Neuronal stem cell (in vitro differentiated cells): ENCODE measurements around the gene USP24.
"Not testable (repeated sequence)": the region's sequence is repeated elsewhere in the genome, so short reads cannot be mapped to it uniquely, and the experiment has no call there.

ENCODE experiments used
- DNase-seq: peaks from one replicate; pipeline ENCODE4 v3.0.0-alpha.2; 2013; ENCODE audit warnings: low spot score
- H2AFZ ChIP-seq: one replicate; pipeline ENCODE4 v1.6.1; 2013; ENCODE audit warnings: mild to moderate bottlenecking, low read length, inconsistent platforms
- H2AK5ac ChIP-seq: 2 replicates; pipeline ENCODE4 v1.6.1; 2013; ENCODE audit warnings: low read depth, mild to moderate bottlenecking, inconsistent platforms, low read length, moderate library complexity, mixed read lengths
- H2BK120ac ChIP-seq: 2 replicates; pipeline ENCODE4 v1.6.1; 2013; ENCODE audit warnings: low read depth, mild to moderate bottlenecking, inconsistent platforms, low read length, moderate library complexity, mixed read lengths
- H2BK12ac ChIP-seq: one replicate; pipeline ENCODE4 v1.6.1; 2013; ENCODE audit warnings: low read length, inconsistent platforms
- H2BK15ac ChIP-seq: 2 replicates; pipeline ENCODE4 v1.6.1; 2013; ENCODE audit warnings: mild to moderate bottlenecking, low read length, inconsistent platforms, mixed read lengths
- H2BK5ac ChIP-seq: one replicate; pipeline ENCODE4 v1.6.1; 2013; ENCODE audit warnings: inconsistent platforms, mild to moderate bottlenecking, low read length, moderate library complexity
- H3K14ac ChIP-seq: one replicate; pipeline ENCODE4 v1.6.1; 2013; ENCODE audit warnings: low read length, inconsistent platforms
- H3K18ac ChIP-seq: 2 replicates; pipeline ENCODE4 v1.6.1; 2013; ENCODE audit warnings: low read length, inconsistent platforms
- H3K23ac ChIP-seq: 2 replicates; pipeline ENCODE4 v1.6.1; 2013; ENCODE audit warnings: low read depth, mild to moderate bottlenecking, mixed read lengths, low read length, inconsistent platforms; ENCODE audit not compliant: poor library complexity
- H3K27ac ChIP-seq: replicated peaks from 3 replicates; pipeline ENCODE4 v1.5.1; 2013; ENCODE audit warnings: low read length, inconsistent platforms
- H3K27me3 ChIP-seq, 3 experiments: 2 replicates each; pipeline ENCODE4 v1.6.1; 2013; ENCODE audit warnings: low read length in 3 of 3, mild to moderate bottlenecking in 2 of 3, inconsistent platforms in 1 of 3, low read depth in 1 of 3, mixed read lengths in 1 of 3, moderate library complexity in 1 of 3; ENCODE audit not compliant: control insufficient read depth in 3 of 3, insufficient read depth in 3 of 3
- H3K36me3 ChIP-seq, 2 donors: replicated peaks in 1 of 2; 2 replicates each; pipeline ENCODE4 v1.6.1; 2013; ENCODE audit warnings: low read length in 2 of 2; ENCODE audit not compliant: control insufficient read depth in 2 of 2, insufficient read depth in 2 of 2
- H3K4ac ChIP-seq: 2 replicates; pipeline ENCODE4 v1.6.1; 2013; ENCODE audit warnings: inconsistent platforms, mild to moderate bottlenecking, low read length, moderate library complexity
- H3K4me1 ChIP-seq, 2 donors: 1 replicate in 1 of 2; 2 replicates in 1 of 2; pipeline ENCODE4 v1.6.1; 2013; ENCODE audit warnings: low read length in 2 of 2, low read depth in 1 of 2; ENCODE audit not compliant: control insufficient read depth in 2 of 2, insufficient read depth in 1 of 2
- H3K4me2 ChIP-seq: one replicate; pipeline ENCODE4 v1.6.1; 2013; ENCODE audit warnings: mild to moderate bottlenecking, low read length, inconsistent platforms; ENCODE audit not compliant: insufficient read depth, poor library complexity, severe bottlenecking
- H3K4me3 ChIP-seq, 2 donors: 2 replicates each; pipeline ENCODE4 v1.5.1; 2013; ENCODE audit warnings: low read length in 2 of 2, mild to moderate bottlenecking in 2 of 2, inconsistent platforms in 1 of 2, moderate library complexity in 1 of 2
- H3K79me1 ChIP-seq: one replicate; pipeline ENCODE4 v1.6.1; 2013; ENCODE audit warnings: low read depth, mild to moderate bottlenecking, inconsistent platforms, low read length, moderate library complexity
- H3K9ac ChIP-seq: one replicate; pipeline ENCODE4 v1.6.1; 2013; ENCODE audit warnings: mild to moderate bottlenecking, low read depth, low read length, inconsistent platforms; ENCODE audit not compliant: poor library complexity
- H3K9me3 ChIP-seq, 2 donors: replicated peaks in 1 of 2; 2 replicates each; pipeline versions ENCODE3 to v1.6.1; 2013; ENCODE audit warnings: low read length in 2 of 2, mild to moderate bottlenecking in 2 of 2, inconsistent platforms in 1 of 2, low read depth in 1 of 2, mixed read lengths in 1 of 2, moderate library complexity in 1 of 2; ENCODE audit not compliant: control insufficient read depth in 2 of 2, insufficient read depth in 1 of 2
- H4K8ac ChIP-seq: one replicate; pipeline ENCODE4 v1.6.1; 2013; ENCODE audit warnings: low read depth, mild to moderate bottlenecking, inconsistent platforms, low read length, moderate library complexity
- H4K91ac ChIP-seq: one replicate; pipeline ENCODE4 v1.6.1; 2013; ENCODE audit warnings: low read length, low read depth, mild to moderate bottlenecking, inconsistent platforms; ENCODE audit not compliant: poor library complexity
- WGBS, 2 donors: extraction: QIAGEN DNeasy Blood & Tissue Kit; methylation state at CpG; one replicate each; pipeline ENCODE4 v1.1.7; 2013; ENCODE audit warnings: missing lambda C conversion rate in 2 of 2, mixed read lengths in 1 of 2; ENCODE audit not compliant: insufficient read length in 2 of 2, insufficient replicate concordance in 1 of 2; ENCODE audit errors: extremely low coverage in 2 of 2; 5-methylcytosine and 5-hydroxymethylcytosine counted together

The USP24 gene

DNA sequence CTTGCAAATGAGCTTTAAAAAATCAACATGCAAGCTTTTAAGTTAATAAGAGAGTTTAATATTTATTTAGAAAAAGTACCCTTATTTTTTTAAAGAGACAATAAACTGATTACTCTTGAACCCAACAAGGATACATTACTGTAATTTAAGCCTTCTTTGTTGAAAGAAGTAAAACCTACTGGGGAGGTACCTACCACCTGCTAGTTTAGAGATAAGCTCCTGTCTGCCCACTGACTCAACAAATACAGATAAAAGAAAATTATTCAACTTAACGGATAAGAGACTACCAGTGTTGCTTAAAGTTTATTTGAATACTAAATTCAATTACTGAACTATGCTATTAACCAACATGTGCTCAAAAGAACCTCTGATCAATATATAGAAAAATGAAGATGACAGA, 23.1 kb downstream of the USP24 start:
- no peak overlapping the region for H2BK12ac ChIP-seq
- H2AK5ac ChIP-seq, result no peak overlapping the region
- H3K14ac ChIP-seq, result no peak overlapping the region
- no peak overlapping the region for H2BK120ac ChIP-seq
- no peak overlapping the region for H2BK5ac ChIP-seq
- no peak overlapping the region for H2AFZ ChIP-seq
- peaks cover 0 to 17% of the 10 kb centered on the region in 2 donors for H3K36me3 ChIP-seq
- no peak overlapping the region for H3K4me2 ChIP-seq
- no peak overlapping the region for H3K4me3 ChIP-seq
- WGBS, 2 donors, result no CpG with 5 or more reads among the region's 1 CpG
- no peak overlapping the region for H4K91ac ChIP-seq
- H3K9ac ChIP-seq, result no peak overlapping the region
- no peak overlapping the region for H3K27ac ChIP-seq
- H3K27me3 ChIP-seq, result no peaks in the 10 kb centered on the region
- H3K4me1 ChIP-seq, result no peaks in the 10 kb centered on the region
- DNase-seq, result no peak
- H4K8ac ChIP-seq, result no peak overlapping the region
- H3K23ac ChIP-seq, result no peak overlapping the region
- H3K9me3 ChIP-seq, result no peaks in the 10 kb centered on the region
- H2BK15ac ChIP-seq, result no peak overlapping the region
- no peaks in the 10 kb centered on the region for H3K79me1 ChIP-seq
- no peak overlapping the region for H3K4ac ChIP-seq
- no peak overlapping the region for H3K18ac ChIP-seq

DNA sequence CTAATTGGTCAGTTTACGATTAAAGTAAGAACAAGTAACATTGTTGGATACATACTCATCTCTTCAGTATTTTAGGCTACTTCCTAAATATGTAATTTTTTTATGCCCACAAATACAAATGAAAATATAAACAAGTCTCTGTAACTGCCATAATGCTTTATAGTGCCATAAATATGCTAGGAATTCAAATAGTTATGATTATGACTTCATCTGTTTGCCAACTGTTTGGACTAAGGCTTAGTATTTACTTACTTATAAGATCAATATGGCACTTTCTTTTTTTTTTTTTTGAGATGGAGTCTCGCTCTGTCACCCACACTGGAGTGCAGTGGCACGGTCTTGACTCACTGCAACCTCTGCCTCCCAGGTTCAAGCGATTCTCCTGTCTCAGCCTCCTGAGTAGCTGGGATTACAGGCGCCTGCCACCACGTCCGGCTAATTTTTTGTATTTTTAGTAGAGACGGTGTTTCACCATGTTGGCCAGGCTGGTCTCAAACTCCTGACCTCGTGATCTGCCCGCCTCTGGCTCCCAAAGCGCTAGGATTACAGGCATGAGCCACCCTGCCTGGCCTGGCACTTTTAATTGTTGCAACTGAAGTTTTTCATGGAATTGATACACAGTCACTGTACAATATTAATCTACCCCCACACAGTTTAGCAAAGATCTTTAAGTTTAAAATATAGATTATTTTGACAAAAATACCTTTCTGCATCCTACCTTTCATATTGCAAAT, 23.8 kb downstream of the USP24 start:
- not testable (repeated sequence) for H3K4me2 ChIP-seq, H3K27me3 ChIP-seq, H3K4me3 ChIP-seq, H3K18ac ChIP-seq, H3K9ac ChIP-seq, H2BK120ac ChIP-seq, H3K9me3 ChIP-seq, DNase-seq, H3K79me1 ChIP-seq, H4K8ac ChIP-seq, H2BK5ac ChIP-seq, H2AK5ac ChIP-seq, H3K14ac ChIP-seq, H3K4me1 ChIP-seq, H2BK15ac ChIP-seq, H3K36me3 ChIP-seq, H3K23ac ChIP-seq, H4K91ac ChIP-seq, H2AFZ ChIP-seq, H2BK12ac ChIP-seq, H3K27ac ChIP-seq, H3K4ac ChIP-seq
- WGBS, 2 donors, result no CpG with 5 or more reads among the region's 11 CpGs

GRCh38 chr1:55190109-55190508, 25.1 kb downstream of the USP24 start:
- no peaks in the 10 kb centered on the region for H3K4me1 ChIP-seq
- DNase-seq, result no peak

DNA sequence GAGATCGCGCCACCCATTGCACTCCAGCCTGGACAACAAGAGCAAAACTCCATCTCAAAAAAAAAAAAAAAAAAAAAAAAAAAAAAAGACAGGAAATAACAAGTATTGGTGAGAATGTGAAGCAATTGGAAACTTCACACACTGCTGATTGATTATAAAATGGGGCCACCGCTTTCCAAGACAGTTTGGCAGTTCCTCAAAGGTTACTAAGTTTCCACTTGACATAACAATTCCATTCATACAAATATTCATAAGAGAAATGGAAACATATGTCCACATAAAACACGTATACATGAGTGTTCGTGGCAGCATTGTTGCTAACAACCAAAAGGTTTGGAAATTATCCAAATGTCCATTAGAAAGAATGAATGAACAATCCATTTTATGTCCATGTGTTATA, 26.3 kb downstream of the USP24 start:
- no peak overlapping the region for H3K18ac ChIP-seq
- no peak overlapping the region for H4K91ac ChIP-seq
- no peak overlapping the region for H2BK120ac ChIP-seq
- no peaks in the 10 kb centered on the region for H3K36me3 ChIP-seq
- H3K79me1 ChIP-seq, result peaks cover 3% of the 10 kb centered on the region
- H3K9me3 ChIP-seq, result peaks cover 2 to 17% of the 10 kb centered on the region in 2 donors
- H3K27ac ChIP-seq, result no peak overlapping the region
- no peaks in the 10 kb centered on the region for H3K4me1 ChIP-seq
- H4K8ac ChIP-seq, result no peak overlapping the region
- no peak overlapping the region for H2BK5ac ChIP-seq
- H3K9ac ChIP-seq, result no peak overlapping the region
- H2BK12ac ChIP-seq, result no peak overlapping the region
- no peak overlapping the region for H3K4me2 ChIP-seq
- no peak overlapping the region for H3K4ac ChIP-seq
- no peak overlapping the region for H2AK5ac ChIP-seq
- H3K27me3 ChIP-seq, result no peaks in the 10 kb centered on the region
- no peak overlapping the region for H2BK15ac ChIP-seq
- no peak overlapping the region for H3K14ac ChIP-seq
- H3K4me3 ChIP-seq, result no peak overlapping the region
- WGBS, 2 donors, result no CpG with 5 or more reads among the region's 5 CpGs
- no peak overlapping the region for H3K23ac ChIP-seq
- H2AFZ ChIP-seq, result no peak overlapping the region
- no peak for DNase-seq

More at GRCh38 chr1:55190109-55190508, 25.1 kb downstream of the USP24 start:
- Histone ChIP-seq H2AFZ (no peak overlapping the region), H3K4me3 (no peak overlapping the region), H3K27me3 (no peaks in the 10 kb centered on the region), H2BK5ac (no peak overlapping the region), H2BK15ac (no peak overlapping the region), H4K91ac (no peak overlapping the region), H3K9me3 (peaks cover 0 to 6% of the 10 kb centered on the region in 2 donors), H3K23ac (no peak overlapping the region), H3K79me1 (peaks cover 3% of the 10 kb centered on the region), H3K9ac (no peak overlapping the region), H3K4ac (no peak overlapping the region), H3K36me3 (peaks cover 0 to 9% of the 10 kb centered on the region in 2 donors), H2BK12ac (no peak overlapping the region), H3K14ac (no peak overlapping the region), H4K8ac (no peak overlapping the region), H3K18ac (no peak overlapping the region), H2BK120ac (no peak overlapping the region), H3K4me2 (no peak overlapping the region), H3K27ac (no peak overlapping the region), H2AK5ac (no peak overlapping the region)
- WGBS, 2 donors, result no CpG with 5 or more reads among the region's 4 CpGs
